Effector CD8-positive, alpha-beta T cell (primary cell): ENCODE results near the gene EYA2.
"Not testable (repeated sequence)": the region's sequence is repeated elsewhere in the genome, so short reads cannot be mapped to it uniquely, and the experiment has no call there.

ENCODE experiments used
- DNase-seq: peaks from one replicate; lab custom pipeline; 2025; lab: John Stamatoyannopoulos, UW

EYA2 gene

GRCh38 chr20:47175493-47175892 is 280.9 kb downstream of the EYA2 start:
- no peak for DNase-seq

- not testable (repeated sequence) for DNase-seq
Observed at GRCh38 chr20:47176217-47176616, 281.6 kb downstream of the EYA2 start.

- no peak for DNase-seq
Observed at GRCh38 chr20:47178277-47178676, 283.6 kb downstream of the EYA2 start.

GRCh38 chr20:47178851-47179250 is 284.2 kb downstream of the EYA2 start:
- DNase-seq = no peak

GRCh38 chr20:47179267-47179666 is 284.6 kb downstream of the EYA2 start:
- DNase-seq = no peak

- DNase-seq = no peak
Observed at GRCh38 chr20:47181056-47181862, 286.6 kb downstream of the EYA2 start.

- DNase-seq = no peak
Observed at GRCh38 chr20:47183367-47183766, 288.7 kb downstream of the EYA2 start.

GRCh38 chr20:47187450-47188195 is 293.0 kb downstream of the EYA2 start:
- DNase-seq = no peak

GRCh38 chr20:47188540-47188939 is 293.9 kb downstream of the EYA2 start:
- no peak for DNase-seq

- DNase-seq = no peak
Observed at GRCh38 chr20:47189060-47189459, 294.4 kb downstream of the EYA2 start.

GRCh38 chr20:47191074-47191673 is 296.5 kb downstream of the EYA2 start:
- no peak for DNase-seq

GRCh38 chr20:47191956-47192355 is 297.3 kb downstream of the EYA2 start:
- no peak for DNase-seq

- DNase-seq = no peak
Observed at GRCh38 chr20:47195573-47195972, 300.9 kb downstream of the EYA2 start.

- peak; percentile 55 for DNase-seq
Observed at GRCh38 chr20:47196091-47197081, 301.7 kb downstream of the EYA2 start.

- no peak for DNase-seq
Observed at GRCh38 chr20:47198254-47198671, 303.6 kb downstream of the EYA2 start.

GRCh38 chr20:47198996-47199552 is 304.4 kb downstream of the EYA2 start:
- DNase-seq = no peak

- DNase-seq = no peak
Observed at GRCh38 chr20:47201074-47201730, 306.6 kb downstream of the EYA2 start.

GRCh38 chr20:47202733-47203667 is 308.4 kb downstream of the EYA2 start:
- no peak for DNase-seq

- DNase-seq = no peak
Observed at GRCh38 chr20:47204008-47204849, 309.6 kb downstream of the EYA2 start.
